ENCODE results near the gene THNSL1.
"Not testable (repeated sequence)": the region's sequence is repeated elsewhere in the genome, so short reads cannot be mapped to it uniquely, and the experiment has no call there.

THNSL1 gene, protein sequence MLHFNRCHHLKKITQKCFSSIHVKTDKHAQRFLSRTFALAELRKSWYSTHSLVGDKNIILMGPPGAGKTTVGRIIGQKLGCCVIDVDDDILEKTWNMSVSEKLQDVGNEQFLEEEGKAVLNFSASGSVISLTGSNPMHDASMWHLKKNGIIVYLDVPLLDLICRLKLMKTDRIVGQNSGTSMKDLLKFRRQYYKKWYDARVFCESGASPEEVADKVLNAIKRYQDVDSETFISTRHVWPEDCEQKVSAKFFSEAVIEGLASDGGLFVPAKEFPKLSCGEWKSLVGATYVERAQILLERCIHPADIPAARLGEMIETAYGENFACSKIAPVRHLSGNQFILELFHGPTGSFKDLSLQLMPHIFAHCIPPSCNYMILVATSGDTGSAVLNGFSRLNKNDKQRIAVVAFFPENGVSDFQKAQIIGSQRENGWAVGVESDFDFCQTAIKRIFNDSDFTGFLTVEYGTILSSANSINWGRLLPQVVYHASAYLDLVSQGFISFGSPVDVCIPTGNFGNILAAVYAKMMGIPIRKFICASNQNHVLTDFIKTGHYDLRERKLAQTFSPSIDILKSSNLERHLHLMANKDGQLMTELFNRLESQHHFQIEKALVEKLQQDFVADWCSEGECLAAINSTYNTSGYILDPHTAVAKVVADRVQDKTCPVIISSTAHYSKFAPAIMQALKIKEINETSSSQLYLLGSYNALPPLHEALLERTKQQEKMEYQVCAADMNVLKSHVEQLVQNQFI

DNA sequence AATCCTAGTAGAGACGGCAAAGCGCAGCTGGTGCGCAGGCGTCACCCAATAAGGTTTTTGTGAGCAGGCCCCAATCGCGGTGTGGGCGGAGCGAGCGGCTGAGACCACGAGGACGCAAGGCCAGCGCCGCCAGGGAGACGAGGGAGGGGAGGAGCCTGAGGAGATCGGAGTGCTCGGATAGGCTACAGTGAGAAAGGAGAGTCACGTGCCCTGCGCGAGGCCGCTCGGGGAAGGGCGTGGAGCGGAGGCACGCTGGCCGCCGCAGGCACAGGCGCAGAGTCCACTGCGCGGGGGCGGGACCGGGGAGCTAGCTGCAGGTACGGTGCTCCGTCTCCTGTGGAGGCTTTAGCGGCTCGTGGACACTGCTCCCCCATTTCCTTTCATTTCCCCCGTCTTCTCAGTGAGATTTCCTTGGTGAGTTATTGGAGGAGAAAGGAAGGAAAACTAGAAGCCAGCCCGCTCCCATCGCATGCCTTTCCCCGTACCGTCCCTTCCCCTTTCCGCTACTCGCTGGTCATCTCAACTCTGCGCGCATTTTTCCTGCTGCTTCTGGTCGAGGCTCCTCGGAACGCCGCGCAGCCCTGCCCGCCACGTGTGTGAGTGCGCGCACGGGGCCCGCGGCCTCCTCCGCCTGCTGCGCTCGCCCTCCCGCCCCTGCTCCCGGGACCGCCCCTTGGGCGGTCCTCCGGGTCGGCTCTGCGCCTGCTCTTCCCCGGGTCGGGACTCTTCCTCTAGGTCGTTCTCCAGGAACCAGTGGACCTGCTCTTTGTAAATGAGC, at the start of gene THNSL1:
TSS of gene THNSL1 (plus strand) at position 237 of the 778 bp plus-strand sequence. CDS start 6,612 bp downstream, outside the sequence.
- DNase-seq = peak; percentile 98

DNA sequence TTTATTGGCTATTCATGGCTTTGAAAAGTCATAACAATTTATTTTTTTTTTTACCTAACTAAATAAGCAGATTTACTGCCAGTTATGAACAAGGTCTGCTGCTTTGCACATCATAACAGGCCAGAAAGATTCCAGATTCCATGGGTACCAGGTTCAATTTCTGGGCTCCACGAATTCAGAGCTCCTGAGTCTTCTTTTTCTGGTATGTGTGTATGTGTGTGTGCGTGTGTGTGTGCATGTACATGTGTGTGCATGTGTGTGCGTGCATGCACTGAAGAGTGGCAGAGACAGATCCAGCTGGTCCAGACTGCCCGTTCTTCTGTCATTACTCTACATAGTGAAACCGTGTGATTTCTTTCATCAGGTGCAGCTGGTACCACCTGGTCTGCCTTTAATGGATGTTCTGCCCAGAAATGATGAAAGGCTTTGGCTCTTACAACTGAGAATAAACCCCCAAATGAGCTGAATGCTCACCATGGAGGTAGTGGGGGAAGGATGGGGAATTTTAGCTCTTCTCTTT, 49.4 kb upstream of the THNSL1 start:
- DNase-seq = no peak

DNA sequence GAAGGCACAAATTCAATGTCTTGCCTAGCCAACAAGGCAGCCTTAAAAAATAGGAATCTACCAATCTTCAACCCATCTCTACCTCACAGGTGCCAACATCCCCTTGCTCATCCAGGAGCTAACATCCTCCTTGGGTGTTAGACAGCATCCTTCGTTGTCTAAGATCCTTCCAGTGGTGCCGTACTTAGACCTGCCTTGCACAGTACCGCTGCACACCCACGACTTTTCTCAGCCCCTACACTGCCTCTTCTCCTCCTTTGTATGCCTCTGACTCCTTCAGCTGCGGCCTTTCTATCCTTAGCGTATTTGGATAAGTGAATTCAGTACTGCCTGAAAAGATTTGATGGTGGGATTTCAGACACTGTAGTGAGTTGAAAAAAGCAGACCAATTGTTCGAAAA, 48.1 kb upstream of the THNSL1 start:
- no peak for DNase-seq

DNA sequence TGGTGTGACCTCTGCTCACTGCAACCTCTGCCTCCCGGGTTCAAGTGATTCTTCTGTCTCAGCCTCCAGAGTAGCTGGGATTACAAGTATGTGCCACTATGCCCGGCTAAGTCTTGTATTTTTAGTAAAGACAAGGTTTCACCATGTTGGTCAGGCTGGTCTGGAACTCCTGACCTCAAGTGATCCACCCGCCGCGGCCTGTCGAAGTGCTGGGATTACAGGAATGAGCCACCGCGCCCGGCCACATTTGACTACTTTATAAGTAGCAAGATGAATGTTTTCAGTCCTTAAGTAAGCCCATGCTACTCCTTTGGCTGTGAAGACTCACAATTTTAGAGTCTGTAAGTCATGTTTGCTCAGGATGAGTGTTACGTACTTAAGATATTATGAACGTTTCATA, 47.5 kb upstream of the THNSL1 start:
- not testable (repeated sequence) for DNase-seq

DNA sequence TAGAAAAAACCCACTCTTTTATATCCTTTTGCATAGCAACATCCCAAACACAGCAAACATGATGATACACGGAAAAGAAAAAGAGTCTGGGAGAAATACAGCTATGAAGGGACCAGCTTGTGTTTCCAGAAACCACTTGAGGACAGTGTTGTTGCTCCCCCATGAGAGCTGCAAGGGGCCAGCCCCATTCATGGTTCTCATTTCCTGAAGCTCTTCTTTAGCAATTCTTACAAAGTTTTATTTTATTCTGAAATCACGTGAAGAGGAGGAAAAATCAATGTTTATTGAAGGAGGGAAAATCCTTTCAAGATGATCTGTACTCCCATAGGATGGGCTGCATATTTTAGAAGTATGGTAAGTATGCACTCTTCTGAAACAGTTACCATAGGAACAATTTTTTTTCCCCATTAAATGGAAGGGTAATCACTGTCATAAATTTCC, 46.6 kb upstream of the THNSL1 start:
- DNase-seq = no peak

DNA sequence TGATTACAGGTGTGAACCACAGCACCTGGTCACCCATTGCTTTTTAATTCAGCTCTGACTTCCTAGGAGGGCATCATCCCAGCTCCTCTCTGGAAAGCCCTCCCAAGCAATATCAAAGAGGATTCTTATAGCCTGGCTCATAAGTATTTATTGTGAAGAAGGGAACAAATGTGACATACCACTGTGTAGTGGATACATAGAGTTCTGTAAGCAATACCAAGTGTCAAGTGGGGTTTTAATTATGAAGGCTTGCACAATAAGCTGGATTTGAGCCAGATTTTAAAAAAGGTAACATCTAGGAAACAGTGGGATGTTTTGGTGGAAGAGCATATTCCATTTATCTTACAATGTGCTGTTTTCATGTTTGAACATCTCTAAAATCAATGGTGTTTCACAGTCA, 45.0 kb upstream of the THNSL1 start:
- no peak for DNase-seq

DNA sequence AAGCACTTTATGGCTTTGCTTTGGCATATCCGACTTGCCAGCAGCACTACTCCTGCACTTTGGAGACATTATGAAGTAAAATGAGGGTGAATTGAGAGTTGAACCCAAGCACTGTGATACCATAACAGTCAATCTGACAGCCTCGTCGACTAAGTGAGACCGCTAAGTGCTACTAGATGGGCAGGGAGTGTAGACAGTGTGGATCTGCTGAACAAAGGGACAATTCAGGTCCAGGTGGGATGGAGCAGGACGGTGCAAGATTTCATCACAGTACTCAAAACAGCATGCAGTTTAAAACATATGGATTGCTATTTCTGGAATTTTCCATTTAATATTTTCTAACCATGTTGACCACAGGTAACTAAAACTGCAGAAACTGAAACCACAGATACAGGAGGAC, 43.2 kb upstream of the THNSL1 start:
- DNase-seq = no peak

DNA sequence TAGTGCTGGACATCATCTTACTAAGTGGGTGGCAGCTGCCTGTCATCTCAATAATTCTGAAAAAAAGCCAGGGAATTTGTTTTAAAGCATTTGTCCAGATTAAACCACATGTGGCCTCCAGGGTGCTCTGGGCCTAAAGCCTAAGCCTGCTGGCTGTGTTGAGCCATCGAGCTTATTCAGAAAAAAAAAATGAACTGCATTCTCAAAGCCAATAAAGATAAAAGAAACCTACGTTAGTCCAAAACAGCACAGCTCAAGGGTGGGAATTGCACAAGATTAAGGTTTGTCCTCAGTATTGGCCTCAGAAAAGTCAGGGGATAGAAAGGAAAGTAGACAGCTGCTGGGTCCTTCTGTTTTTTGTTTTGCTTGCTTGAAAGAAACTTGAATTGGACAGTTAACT, 41.4 kb upstream of the THNSL1 start:
- no peak for DNase-seq

DNA sequence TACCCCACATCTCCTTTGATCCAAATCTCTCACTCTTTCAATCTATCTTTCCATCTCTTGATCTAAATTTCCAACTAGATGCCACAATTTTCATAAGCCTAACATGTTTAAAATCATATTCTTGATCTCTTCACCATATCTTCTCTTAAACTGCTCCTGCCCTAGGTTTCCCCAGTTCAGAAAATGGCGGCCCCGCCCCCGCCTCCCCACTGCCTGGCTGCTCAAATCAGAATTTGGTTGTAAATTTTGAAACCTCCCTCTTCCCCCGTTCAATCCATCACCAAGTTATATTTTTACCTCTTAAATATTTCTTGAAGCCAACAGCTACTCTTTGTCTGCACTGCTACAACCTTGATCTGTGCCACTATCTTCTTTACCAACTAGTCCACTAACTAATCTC, 36.7 kb upstream of the THNSL1 start:
- no peak for DNase-seq

DNA sequence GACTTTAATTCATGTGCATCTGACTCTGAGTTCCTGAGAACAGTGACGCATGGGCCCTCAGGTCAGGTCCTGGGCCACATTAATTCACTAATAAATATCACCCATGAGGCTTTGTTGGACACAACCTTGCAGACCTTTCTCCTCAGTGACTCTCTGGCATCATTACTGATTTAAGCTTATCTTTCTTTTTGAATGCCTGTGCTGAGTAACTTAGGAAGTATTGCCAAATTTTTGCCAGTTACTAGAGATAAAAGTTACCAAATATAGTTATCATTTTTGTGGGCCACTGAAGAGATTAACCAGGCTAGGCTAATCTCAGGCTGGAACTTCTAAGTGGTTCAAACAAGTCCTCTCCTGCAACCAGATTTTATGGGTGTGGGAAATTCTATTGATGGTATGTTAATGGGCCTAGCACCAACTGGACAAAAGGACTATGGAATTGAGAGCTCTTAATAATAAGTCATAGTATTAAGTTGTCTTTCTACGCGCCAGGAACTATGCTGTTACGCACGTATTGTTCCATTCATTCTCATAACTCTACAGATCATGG, 35.2 kb upstream of the THNSL1 start:
- DNase-seq = no peak

DNA sequence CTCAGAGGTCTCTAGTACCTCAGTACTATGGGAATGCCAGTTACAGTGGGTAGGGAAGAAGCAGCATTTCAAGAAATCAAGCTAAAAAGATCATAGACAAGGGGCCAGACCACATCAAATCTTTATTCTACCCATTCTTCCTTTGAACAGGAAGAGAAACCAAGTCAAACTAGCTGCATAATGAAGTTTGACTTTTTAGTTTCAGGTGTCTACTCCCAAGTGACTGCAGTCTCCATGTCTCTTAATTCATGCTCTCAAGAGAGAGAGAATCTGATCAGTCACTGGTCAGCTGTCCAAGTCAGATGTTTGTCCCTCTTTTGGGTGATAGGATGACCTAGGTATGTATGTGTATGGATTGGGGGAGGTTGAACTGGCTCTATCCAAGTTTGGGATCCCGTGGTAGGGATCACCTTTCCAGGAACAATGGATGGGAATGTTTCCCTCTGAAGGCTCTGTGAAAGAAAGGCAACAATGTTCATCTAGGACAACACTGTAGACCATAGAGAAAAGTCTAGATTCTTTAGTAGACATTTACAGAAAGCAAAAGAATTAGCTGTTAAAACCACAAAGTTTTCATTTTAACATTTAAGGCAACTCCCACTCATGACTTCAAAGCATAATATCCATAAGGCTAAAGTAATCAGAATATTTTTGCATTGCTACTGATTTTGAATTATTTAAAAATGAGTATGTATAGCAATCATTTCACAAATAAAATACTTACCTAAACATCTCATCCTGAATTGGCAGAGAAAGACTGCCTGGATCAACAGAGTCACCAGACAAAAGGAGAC, 33.9 kb upstream of the THNSL1 start:
- no peak for DNase-seq

DNA sequence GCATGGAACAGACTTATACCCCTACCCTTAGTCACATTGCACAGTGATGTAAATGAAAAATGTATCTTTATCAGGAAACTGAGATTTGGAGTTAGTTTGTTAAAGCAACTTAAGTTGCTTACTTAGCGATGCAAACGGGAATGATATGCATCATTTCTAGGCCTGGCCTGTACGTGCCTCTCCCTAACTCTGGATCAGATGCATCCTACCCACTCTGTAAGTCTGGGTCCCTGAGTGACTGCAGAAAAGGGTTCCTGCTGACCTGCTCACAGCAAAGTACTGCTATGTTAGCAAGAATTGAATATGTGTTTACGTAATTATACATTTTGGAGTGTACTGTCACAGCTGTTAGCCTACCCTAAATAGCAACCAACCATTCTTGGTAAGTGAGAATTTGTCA, 33.3 kb upstream of the THNSL1 start:
- DNase-seq = no peak

DNA sequence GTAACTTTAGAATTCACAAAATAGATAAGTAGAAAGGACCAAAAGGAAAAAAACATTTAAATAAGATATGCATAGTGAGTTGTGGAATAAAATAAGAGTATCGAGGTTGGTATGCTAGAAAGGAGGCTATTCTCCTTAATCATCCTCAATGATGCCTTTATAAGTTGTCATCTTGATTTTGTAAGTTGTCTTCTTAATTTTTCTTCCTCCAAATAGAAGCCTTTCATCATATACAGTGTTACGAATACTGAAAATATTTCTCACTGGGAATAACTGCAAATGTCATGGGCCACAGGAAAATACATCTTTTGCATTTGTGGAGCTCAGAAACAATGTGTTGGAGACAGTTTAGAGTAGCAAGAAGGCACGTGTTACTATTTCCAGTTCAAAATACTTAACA, 32.5 kb upstream of the THNSL1 start:
- no peak for DNase-seq

DNA sequence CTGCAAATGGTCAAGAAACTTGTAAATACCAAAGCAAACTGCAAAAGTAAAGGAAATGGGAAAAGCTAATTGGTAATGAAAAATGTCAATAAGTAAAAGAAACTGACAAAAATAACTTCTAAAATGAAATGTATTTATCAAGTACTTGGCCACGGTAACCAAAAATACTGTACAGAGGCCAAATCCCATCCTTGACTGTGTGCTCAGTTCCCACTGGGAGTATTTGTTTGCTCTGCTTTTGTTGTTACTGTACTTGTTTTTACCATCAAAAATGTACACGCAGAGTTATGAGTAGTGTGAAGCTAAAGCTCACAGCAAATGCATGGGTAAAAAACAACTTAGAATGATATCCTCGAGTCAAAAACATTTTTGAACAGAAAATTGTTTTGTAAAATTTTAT, 31.5 kb upstream of the THNSL1 start:
- DNase-seq = no peak

DNA sequence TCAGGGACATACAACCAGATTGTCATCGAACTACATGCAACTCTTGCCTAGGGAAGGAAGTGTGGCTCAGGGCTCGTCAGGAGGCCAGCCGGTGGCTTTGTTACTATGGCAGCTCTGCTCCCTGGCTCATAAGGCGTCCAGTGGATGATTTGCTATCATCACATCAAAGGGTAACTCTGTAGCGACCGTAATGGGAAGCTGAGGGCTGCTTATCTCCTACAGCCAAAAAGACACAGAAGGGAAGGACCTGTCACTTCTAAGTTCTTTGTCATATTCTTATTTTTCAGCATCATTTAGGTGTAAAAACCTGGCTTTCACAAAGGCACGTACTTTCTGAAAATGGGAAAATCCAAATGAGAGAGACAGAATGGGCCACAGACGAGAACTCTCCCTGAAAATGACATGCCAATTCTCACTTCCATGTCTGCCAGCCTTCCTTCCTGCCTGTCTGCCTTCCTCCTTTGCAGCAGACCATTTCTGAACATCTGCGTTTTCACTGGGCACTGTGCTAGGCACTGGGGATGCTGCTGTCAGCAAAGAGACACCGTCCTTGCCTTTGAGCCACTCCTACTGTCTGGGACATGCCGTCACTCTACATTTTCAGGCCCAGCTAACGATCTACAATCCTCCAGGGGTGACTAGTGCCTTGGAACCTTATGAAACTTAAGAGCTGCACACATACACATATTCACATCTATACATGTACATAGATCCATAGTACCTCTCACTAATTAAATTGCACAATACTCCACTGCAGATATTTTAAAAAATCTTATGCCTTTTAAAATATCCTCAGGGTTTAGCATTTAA, 27.4 kb upstream of the THNSL1 start:
- no peak for DNase-seq

DNA sequence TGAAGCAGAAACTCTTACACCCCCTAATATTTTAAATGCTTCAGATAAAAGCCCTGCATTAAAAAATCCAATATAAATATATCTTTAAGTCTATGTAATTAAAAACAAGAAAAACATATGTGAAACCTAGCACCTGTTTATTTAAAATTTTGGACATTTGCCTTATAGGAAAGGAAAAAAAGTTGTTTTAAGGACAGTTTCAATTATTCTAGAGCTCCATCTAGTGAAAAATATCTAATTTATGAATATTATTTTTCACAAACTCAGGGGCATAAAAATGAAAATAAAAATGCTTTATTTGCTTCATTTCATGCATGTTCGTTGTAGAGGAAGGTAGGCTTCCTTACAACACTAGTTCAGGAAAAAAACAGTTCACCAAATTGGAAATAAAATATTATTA, 26.5 kb upstream of the THNSL1 start:
- no peak for DNase-seq

DNA sequence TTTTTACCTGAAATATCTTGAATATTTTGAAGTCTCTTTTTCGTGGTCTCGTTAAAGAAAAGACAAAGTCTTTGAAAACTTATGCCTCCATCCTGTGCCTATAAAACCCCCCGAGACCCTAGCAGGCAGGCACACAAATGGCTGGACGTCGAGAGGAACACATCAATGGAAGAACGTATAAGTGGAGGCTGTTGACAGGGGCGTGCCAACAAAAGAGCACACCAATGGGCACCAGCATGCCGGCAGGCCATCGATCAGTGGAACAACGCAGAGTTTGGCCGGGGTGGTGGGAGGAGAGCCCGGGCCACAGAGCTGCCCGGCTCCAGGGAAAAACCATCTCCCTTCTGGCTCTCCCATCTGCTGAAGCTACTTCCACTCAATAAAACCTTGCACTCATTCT, 25.1 kb upstream of the THNSL1 start:
- no peak for DNase-seq

DNA sequence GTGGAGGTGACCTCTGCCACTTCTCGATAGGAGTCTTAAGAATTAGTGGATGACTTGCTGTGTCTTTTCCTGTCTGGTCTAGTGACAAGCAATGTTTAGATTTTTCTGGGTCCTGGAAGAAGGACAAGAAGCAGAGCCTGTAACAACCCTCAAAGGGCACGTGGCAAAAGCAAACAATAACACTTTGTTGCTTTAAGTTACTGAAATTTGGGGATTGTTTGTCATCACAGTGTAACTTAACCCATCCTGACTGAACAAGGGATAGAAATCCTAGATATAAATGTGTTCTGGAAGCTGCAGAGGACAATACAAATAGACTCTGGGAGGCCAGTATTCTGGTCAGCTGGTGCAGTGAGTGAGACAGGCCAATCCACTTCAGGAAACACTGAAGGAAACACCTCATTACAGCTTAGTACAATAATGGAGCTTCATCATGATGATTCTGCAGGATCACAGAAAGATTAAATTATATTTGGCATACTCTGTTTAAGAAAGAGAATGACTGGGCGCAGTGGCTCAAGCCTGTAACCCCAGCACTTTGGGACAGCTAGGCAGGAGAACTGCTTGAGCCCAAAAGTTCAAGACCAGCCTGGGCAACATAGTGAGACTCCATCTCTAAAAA, 23.8 kb upstream of the THNSL1 start:
- no peak for DNase-seq

DNA sequence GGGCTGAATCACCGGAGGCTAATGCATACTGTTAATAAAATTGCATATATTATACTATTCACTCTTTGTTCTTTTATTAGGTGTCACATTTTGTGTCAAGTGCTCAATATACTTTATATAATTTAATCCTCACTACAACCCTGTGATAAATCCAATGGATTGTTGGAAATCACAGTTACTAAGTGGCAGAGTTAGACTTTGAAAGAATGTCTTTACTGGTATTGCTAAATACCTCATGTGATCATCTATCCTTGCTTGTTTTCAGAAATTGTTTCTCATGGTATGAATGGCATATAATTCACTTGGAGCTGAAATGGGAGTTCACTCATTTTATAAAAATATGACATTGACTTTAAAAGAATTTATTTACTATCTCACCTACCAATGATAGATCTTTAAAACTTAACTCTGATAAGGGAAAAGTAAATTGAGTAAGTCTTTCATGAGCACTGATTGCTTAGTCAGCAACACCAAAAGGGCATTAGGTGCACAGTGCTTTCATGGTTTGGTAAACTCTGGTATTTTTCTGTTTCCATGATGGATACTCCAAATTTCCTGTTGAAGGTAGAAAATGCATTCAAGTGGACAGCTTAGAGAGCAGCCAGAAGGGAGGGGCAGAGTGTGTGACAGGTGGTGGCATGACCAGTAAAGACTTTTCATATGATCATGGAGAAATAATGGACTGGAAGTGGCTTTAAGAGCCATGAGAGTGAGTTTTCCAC, 23.0 kb upstream of the THNSL1 start:
- DNase-seq = no peak

DNA sequence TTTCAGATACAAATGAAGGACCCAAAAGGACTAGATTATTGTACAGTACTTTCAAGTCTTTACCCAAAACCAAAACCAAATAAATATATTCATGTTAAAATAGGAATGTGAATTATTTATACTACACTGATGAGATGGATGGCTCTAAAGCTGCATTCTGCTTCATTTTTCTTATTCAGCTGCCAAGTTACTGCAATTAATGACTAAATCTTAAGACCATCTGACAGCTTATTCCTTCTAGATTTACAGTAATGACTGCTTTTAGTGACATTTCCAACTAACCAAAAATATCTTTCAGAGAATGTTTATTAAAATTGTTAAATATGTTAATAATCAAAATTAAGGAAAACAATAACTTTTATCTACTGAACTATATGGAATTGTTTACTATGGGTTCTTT, 21.3 kb upstream of the THNSL1 start:
- DNase-seq = no peak
